Right lobe of liver (tissue), 4 donors: ENCODE results near the gene FOXP1.

Source experiments
- POLR2A ChIP-seq: fragments of 450-650 bp; IDR thresholded peaks from one replicate; pipeline ENCODE4 v1.6.1; 2017; ENCODE audit warnings: antibody characterized with exemption, mild to moderate bottlenecking
- TF ChIP-seq, protein P1 (sequence below), 4 donors: fragments of 200-600 bp in 3 of 4; fragments of 450-650 bp in 1 of 4; IDR thresholded peaks; one replicate each; pipeline versions ENCODE4 v1.5.1 to v1.8.0; 2016 to 2022; ENCODE audit warnings: antibody characterized with exemption in 4 of 4, mild to moderate bottlenecking in 2 of 4
- donor health status: DM: no; HTN: no; CAD: no.
- donor health status: DM: no; HTN: no; CAD: no.
- donor health status: DM: no; HTN: yes; CAD: no.

DNA sequence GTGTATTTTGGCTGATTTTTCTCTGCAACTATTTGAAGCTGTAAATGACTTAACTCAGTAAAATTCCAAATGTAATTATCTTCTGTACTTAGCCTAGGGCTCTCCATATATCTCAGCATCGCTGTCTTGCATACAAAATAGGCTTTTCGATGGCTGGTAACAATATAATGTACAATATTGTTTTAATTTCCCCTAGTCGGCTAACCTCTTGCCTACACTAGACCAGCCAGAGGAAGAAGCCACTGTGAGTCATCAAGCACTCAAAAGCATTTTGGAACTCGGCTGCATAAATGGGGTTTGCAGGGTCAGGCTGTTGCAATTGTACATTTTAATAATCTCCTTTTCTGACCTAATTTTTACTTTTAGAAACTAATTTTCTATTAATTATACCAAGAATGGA, 583.8 kb downstream of the FOXP1 start:
- no peak for TF ChIP-seq POLR2A
- TF ChIP-seq, protein P1, sequence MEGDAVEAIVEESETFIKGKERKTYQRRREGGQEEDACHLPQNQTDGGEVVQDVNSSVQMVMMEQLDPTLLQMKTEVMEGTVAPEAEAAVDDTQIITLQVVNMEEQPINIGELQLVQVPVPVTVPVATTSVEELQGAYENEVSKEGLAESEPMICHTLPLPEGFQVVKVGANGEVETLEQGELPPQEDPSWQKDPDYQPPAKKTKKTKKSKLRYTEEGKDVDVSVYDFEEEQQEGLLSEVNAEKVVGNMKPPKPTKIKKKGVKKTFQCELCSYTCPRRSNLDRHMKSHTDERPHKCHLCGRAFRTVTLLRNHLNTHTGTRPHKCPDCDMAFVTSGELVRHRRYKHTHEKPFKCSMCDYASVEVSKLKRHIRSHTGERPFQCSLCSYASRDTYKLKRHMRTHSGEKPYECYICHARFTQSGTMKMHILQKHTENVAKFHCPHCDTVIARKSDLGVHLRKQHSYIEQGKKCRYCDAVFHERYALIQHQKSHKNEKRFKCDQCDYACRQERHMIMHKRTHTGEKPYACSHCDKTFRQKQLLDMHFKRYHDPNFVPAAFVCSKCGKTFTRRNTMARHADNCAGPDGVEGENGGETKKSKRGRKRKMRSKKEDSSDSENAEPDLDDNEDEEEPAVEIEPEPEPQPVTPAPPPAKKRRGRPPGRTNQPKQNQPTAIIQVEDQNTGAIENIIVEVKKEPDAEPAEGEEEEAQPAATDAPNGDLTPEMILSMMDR (IDR thresholded peaks at IDR 0.05) = no peak
